ENCODE measurements around the gene DLG2.

DLG2 gene

GRCh38 chr11:83480251-83480650 is 2146.9 kb downstream of the DLG2 start:
- POLR2A ChIA-PET, result no interaction called here
- no peak for DNase-seq (ENCODE audit: low read depth, low spot score)
- CTCF ChIA-PET, result no interaction called here
- TF ChIP-seq CTCF (IDR thresholded peaks at IDR 0.05; ENCODE audit: insufficient read depth, low read length, missing control alignments), result no peak
- H3K4me3 ChIP-seq (ENCODE audit: low read depth, low read length), result no peak overlapping the region

- no peak for TF ChIP-seq CTCF (IDR thresholded peaks at IDR 0.05; ENCODE audit: insufficient read depth, low read length, missing control alignments)
- ChIA-PET CTCF (no interaction called here), POLR2A (no interaction called here)
- H3K4me3 ChIP-seq (ENCODE audit: low read depth, low read length), result no peak overlapping the region
- no peak for DNase-seq (ENCODE audit: low read depth, low spot score)
Measured at GRCh38 chr11:83477772-83478171, 2149.4 kb downstream of the DLG2 start.

GRCh38 chr11:83475760-83476159 is 2151.4 kb downstream of the DLG2 start:
- no peak for TF ChIP-seq CTCF (IDR thresholded peaks at IDR 0.05; ENCODE audit: insufficient read depth, low read length, missing control alignments)
- CTCF ChIA-PET, result no interaction called here
- no peak for DNase-seq (ENCODE audit: low read depth, low spot score)

GRCh38 chr11:83473743-83474142 is 2153.4 kb downstream of the DLG2 start:
- no peak overlapping the region for H3K4me3 ChIP-seq (ENCODE audit: low read depth, low read length)
- DNase-seq (ENCODE audit: low read depth, low spot score), result no peak
- no peak for TF ChIP-seq CTCF (IDR thresholded peaks at IDR 0.05; ENCODE audit: insufficient read depth, low read length, missing control alignments)
- ChIA-PET POLR2A (no interaction called here), CTCF (no interaction called here)

More at GRCh38 chr11:83475760-83476159, 2151.4 kb downstream of the DLG2 start:
- H3K4me3 ChIP-seq (ENCODE audit: low read depth, low read length), result no peak overlapping the region
- POLR2A ChIA-PET, result no interaction called here

GRCh38 chr11:83472806-83473205 is 2154.3 kb downstream of the DLG2 start:
- H3K4me3 ChIP-seq (ENCODE audit: low read depth, low read length), result no peak overlapping the region
- POLR2A ChIA-PET, result no interaction called here
- DNase-seq (ENCODE audit: low read depth, low spot score), result no peak
- no peak for TF ChIP-seq CTCF (IDR thresholded peaks at IDR 0.05; ENCODE audit: insufficient read depth, low read length, missing control alignments)
- CTCF ChIA-PET, result no interaction called here

GRCh38 chr11:83471831-83472727 is 2155.1 kb downstream of the DLG2 start:
- TF ChIP-seq CTCF (IDR thresholded peaks at IDR 0.05; ENCODE audit: insufficient read depth, low read length, missing control alignments), result no peak
- DNase-seq (ENCODE audit: low read depth, low spot score), result no peak
- no peak overlapping the region for H3K4me3 ChIP-seq (ENCODE audit: low read depth, low read length)
- CTCF ChIA-PET, result no interaction called here
- POLR2A ChIA-PET, result no interaction called here
